ENCODE results near the gene OR2AG2. TPM values are rescaled to one million over a fixed set of nuclear protein-coding genes. Genes with fewer than 3 reads are reported as not detected.
A peak's percentile ranks its signal among the peaks of the same experiment; 100 is the strongest.

OR2AG2 gene
- polyA plus RNA-seq, 4 donors, result 0.07 to 0.09 TPM; not detected in 2

DNA sequence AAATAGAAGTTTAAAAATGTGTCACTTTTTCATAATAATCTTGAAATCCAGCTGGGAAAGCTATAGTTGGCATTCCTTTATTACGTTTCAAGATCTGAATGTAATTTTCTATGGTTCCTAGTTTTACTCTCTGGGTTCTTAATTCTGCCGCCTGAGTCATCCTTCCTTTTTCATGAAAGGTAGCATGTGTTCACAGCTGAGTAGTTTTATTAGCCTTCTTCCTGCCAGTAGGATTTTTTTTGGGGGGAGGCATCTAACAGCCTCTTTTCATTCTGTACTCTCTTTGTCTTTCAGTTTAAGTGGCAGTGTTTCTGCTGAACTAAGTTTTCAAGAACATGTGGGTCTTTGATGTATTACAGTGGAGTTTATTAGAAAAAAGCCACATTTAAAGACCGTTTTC lies 36.5 kb downstream of the OR2AG2 start:
- DNase-seq, result no peak
- no peak for FAIRE-seq
- H3K27ac ChIP-seq (ENCODE audit: low read depth in 1 of 3, low read length in 2 of 3), result peak overlapping the region in 1 of 3 donors; percentile 32
- H3K4me3 ChIP-seq (ENCODE audit: low read depth in 1 of 3, low read length in 3 of 3), result no peak overlapping the region
- no peaks in the 10 kb centered on the region for H3K36me3 ChIP-seq (ENCODE audit: control insufficient read depth in 3 of 3, insufficient read depth in 2 of 3, low read depth in 1 of 3, low read length in 3 of 3)
- peaks cover 0 to 3% (median 0%) of the 10 kb centered on the region in 3 donors for H3K27me3 ChIP-seq (ENCODE audit: control insufficient read depth in 3 of 3, insufficient read depth in 3 of 3, low read length in 3 of 3)
- no peaks in the 10 kb centered on the region for H3K9me3 ChIP-seq (ENCODE audit: control insufficient read depth in 2 of 2, insufficient read depth in 1 of 2, low read depth in 1 of 2, low read length in 1 of 2)
- peaks cover 0 to 3% (median 0%) of the 10 kb centered on the region in 3 donors for H3K4me1 ChIP-seq (ENCODE audit: control insufficient read depth in 3 of 3, insufficient read depth in 2 of 3, low read depth in 1 of 3, low read length in 2 of 3)
- WGBS, 3 donors, result 50 to 59% (median 55%) methylated on average over 3 of the region's 3 CpGs

- H3K4me1 ChIP-seq (ENCODE audit: control insufficient read depth in 3 of 3, insufficient read depth in 2 of 3, low read depth in 1 of 3, low read length in 2 of 3), result peaks cover 0 to 3% (median 0%) of the 10 kb centered on the region in 3 donors
- DNase-seq (no peak), FAIRE-seq (no peak)
- no peak overlapping the region for H3K4me3 ChIP-seq (ENCODE audit: low read depth in 1 of 3, low read length in 3 of 3)
- H3K27me3 ChIP-seq (ENCODE audit: control insufficient read depth in 3 of 3, insufficient read depth in 3 of 3, low read length in 3 of 3), result peaks cover 0 to 3% (median 0%) of the 10 kb centered on the region in 3 donors
- no peak overlapping the region for H3K27ac ChIP-seq (ENCODE audit: low read depth in 1 of 3, low read length in 2 of 3)
- H3K36me3 ChIP-seq (ENCODE audit: control insufficient read depth in 3 of 3, insufficient read depth in 2 of 3, low read depth in 1 of 3, low read length in 3 of 3), result no peaks in the 10 kb centered on the region
- H3K9me3 ChIP-seq (ENCODE audit: control insufficient read depth in 2 of 2, insufficient read depth in 1 of 2, low read depth in 1 of 2, low read length in 1 of 2), result no peaks in the 10 kb centered on the region
- WGBS, 3 donors, result 57 to 70% (median 62%) methylated on average over 3 of the region's 3 CpGs
These were observed 37.2 kb downstream of the OR2AG2 start for GRCh38 chr11:6734616-6735015.

DNA sequence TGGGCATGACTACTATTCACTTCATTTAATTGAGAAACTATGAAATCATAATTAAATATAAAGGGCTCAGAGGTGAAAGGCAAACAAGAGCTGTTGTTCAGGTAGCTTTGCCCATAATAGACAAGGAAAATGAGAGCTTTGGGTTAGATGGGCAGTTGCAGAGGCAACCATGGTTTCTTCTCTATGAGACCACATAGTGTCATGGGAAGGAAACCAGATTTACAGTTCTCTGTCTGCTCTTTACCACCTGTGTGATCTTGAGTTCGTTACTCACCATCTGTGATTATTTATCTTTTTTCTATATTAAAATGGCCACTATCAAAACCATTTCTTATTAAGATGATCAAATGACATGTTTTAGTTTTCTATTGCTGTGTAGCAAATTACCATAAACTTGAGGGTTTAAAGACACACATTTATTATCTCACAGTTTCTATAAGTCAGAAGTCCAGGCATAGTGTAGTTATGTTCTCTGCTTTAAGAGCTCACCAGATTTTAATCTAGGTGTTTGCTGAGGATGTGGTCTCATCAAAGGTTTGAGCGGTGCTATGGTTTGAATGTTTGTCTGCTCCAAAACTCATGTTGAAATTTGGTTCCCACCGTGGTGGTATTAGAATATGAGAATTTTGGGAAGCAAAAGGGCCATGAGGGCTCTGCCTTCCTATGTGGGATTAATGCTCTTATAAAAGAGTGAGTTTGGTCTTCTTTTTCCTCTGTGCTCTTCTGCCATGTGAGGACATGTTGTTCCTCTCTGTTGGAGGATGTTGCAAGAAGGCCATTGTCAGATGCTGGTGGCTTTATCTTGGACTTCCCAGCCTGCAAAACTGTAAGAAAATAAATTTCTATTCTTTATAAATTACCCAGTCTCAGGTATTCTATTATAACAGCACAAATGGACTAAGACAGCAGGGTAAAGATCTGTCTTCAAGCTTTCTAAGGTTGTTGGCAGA lies 38.2 kb downstream of the OR2AG2 start:
- Histone ChIP-seq H3K4me1 (ENCODE audit: control insufficient read depth in 3 of 3, insufficient read depth in 2 of 3, low read depth in 1 of 3, low read length in 2 of 3) (peaks cover 0 to 3% (median 0%) of the 10 kb centered on the region in 3 donors), H3K27ac (ENCODE audit: low read depth in 1 of 3, low read length in 2 of 3) (peak overlapping the region in 1 of 3 donors; percentile 3), H3K36me3 (ENCODE audit: control insufficient read depth in 3 of 3, insufficient read depth in 2 of 3, low read depth in 1 of 3, low read length in 3 of 3) (no peaks in the 10 kb centered on the region), H3K27me3 (ENCODE audit: control insufficient read depth in 3 of 3, insufficient read depth in 3 of 3, low read length in 3 of 3) (peaks cover 0 to 3% (median 0%) of the 10 kb centered on the region in 3 donors), H3K9me3 (ENCODE audit: control insufficient read depth in 2 of 2, insufficient read depth in 1 of 2, low read depth in 1 of 2, low read length in 1 of 2) (no peaks in the 10 kb centered on the region), H3K4me3 (ENCODE audit: low read depth in 1 of 3, low read length in 3 of 3) (no peak overlapping the region)
- 46 to 69% (median 58%) methylated on average over 3 of the region's 3 CpGs for WGBS, 3 donors
- FAIRE-seq (no peak), DNase-seq (no peak)

GRCh38 chr11:6727971-6728760 lies 43.6 kb downstream of the OR2AG2 start:
- no peak overlapping the region for H3K27ac ChIP-seq (ENCODE audit: low read depth in 1 of 3, low read length in 2 of 3)
- 64 to 76% (median 66%) methylated on average over 6 of the region's 6 CpGs for WGBS, 3 donors

GRCh38 chr11:6725386-6725896 lies 46.3 kb downstream of the OR2AG2 start:
- Histone ChIP-seq H3K27ac (ENCODE audit: low read depth in 1 of 3, low read length in 2 of 3) (no peak overlapping the region), H3K4me3 (ENCODE audit: low read depth in 1 of 3, low read length in 3 of 3) (no peak overlapping the region), H3K36me3 (ENCODE audit: control insufficient read depth in 3 of 3, insufficient read depth in 2 of 3, low read depth in 1 of 3, low read length in 3 of 3) (peaks cover 0 to 2% (median 0%) of the 10 kb centered on the region in 3 donors), H3K4me1 (ENCODE audit: control insufficient read depth in 3 of 3, insufficient read depth in 2 of 3, low read depth in 1 of 3, low read length in 2 of 3) (no peaks in the 10 kb centered on the region), H3K27me3 (ENCODE audit: control insufficient read depth in 3 of 3, insufficient read depth in 3 of 3, low read length in 3 of 3) (no peaks in the 10 kb centered on the region), H3K9me3 (ENCODE audit: control insufficient read depth in 2 of 2, insufficient read depth in 1 of 2, low read depth in 1 of 2, low read length in 1 of 2) (no peaks in the 10 kb centered on the region)
- FAIRE-seq (no peak), DNase-seq (no peak)
- 34 to 65% (median 42%) methylated on average over 2 of the region's 2 CpGs for WGBS, 3 donors

More at GRCh38 chr11:6727971-6728760, 43.6 kb downstream of the OR2AG2 start:
- no peak overlapping the region for H3K4me3 ChIP-seq (ENCODE audit: low read depth in 1 of 3, low read length in 3 of 3)
- H3K4me1 ChIP-seq (ENCODE audit: control insufficient read depth in 3 of 3, insufficient read depth in 2 of 3, low read depth in 1 of 3, low read length in 2 of 3), result no peaks in the 10 kb centered on the region
- FAIRE-seq (no peak), DNase-seq (no peak)
- no peaks in the 10 kb centered on the region for H3K36me3 ChIP-seq (ENCODE audit: control insufficient read depth in 3 of 3, insufficient read depth in 2 of 3, low read depth in 1 of 3, low read length in 3 of 3)
- no peaks in the 10 kb centered on the region for H3K27me3 ChIP-seq (ENCODE audit: control insufficient read depth in 3 of 3, insufficient read depth in 3 of 3, low read length in 3 of 3)
- H3K9me3 ChIP-seq (ENCODE audit: control insufficient read depth in 2 of 2, insufficient read depth in 1 of 2, low read depth in 1 of 2, low read length in 1 of 2), result no peaks in the 10 kb centered on the region

DNA sequence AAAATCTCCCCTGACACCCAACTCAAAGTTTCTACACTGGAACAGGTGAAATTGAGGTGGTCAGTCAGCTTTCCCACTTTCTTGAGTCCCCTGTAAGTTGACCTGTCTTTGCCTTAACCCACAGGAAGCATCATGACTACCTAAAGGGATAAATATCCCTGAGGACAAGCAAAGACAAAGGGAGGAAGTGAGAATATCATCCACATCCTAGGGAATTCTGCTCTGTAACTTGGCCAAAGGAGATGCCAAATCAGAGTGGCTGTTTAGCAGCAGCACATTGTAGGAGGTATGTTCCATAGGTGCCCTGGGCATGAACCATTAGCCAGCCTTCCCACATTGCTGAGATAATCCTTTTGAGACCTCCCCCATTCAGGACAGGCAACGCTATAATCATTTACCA lies 47.8 kb downstream of the OR2AG2 start:
- H3K36me3 ChIP-seq (ENCODE audit: control insufficient read depth in 3 of 3, insufficient read depth in 2 of 3, low read depth in 1 of 3, low read length in 3 of 3), result peaks cover 0 to 2% (median 0%) of the 10 kb centered on the region in 3 donors
- no peaks in the 10 kb centered on the region for H3K27me3 ChIP-seq (ENCODE audit: control insufficient read depth in 3 of 3, insufficient read depth in 3 of 3, low read length in 3 of 3)
- H3K4me1 ChIP-seq (ENCODE audit: control insufficient read depth in 3 of 3, insufficient read depth in 2 of 3, low read depth in 1 of 3, low read length in 2 of 3), result no peaks in the 10 kb centered on the region
- no peak overlapping the region for H3K27ac ChIP-seq (ENCODE audit: low read depth in 1 of 3, low read length in 2 of 3)
- H3K4me3 ChIP-seq (ENCODE audit: low read depth in 1 of 3, low read length in 3 of 3), result no peak overlapping the region
- no peaks in the 10 kb centered on the region for H3K9me3 ChIP-seq (ENCODE audit: control insufficient read depth in 2 of 2, insufficient read depth in 1 of 2, low read depth in 1 of 2, low read length in 1 of 2)
- 60 to 81% (median 74%) methylated on average over 1 of the region's 1 CpG for WGBS, 3 donors
- FAIRE-seq, result no peak
- no peak for DNase-seq

DNA sequence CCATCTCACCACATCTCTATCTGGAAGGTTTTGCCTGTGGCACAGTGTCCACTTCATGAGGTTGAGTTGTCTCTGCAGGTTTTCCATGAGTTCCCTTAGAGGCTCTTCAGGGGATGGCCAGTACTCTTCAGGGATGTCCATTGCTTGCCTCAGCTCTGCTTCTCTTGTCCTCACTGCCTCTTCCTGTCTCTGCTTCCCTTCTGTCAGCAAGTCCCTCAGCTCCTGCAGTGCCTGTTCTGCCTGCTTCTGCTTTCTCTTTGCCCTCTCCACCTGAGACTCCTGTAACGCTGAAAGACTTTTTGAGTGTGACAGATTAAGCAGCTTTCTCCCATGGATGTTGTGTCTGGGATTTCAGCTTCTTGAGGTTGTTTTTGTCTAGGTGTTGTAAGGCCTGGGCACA lies 50.4 kb downstream of the OR2AG2 start:
- no peak for FAIRE-seq
- no peaks in the 10 kb centered on the region for H3K27me3 ChIP-seq (ENCODE audit: control insufficient read depth in 3 of 3, insufficient read depth in 3 of 3, low read length in 3 of 3)
- peaks cover 0 to 2% (median 0%) of the 10 kb centered on the region in 3 donors for H3K36me3 ChIP-seq (ENCODE audit: control insufficient read depth in 3 of 3, insufficient read depth in 2 of 3, low read depth in 1 of 3, low read length in 3 of 3)
- no peaks in the 10 kb centered on the region for H3K9me3 ChIP-seq (ENCODE audit: control insufficient read depth in 2 of 2, insufficient read depth in 1 of 2, low read depth in 1 of 2, low read length in 1 of 2)
- no peaks in the 10 kb centered on the region for H3K4me1 ChIP-seq (ENCODE audit: control insufficient read depth in 3 of 3, insufficient read depth in 2 of 3, low read depth in 1 of 3, low read length in 2 of 3)
- no peak overlapping the region for H3K27ac ChIP-seq (ENCODE audit: low read depth in 1 of 3, low read length in 2 of 3)
- no peak overlapping the region for H3K4me3 ChIP-seq (ENCODE audit: low read depth in 1 of 3, low read length in 3 of 3)
- 86 to 95% (median 89%) methylated on average over 1 of the region's 1 CpG for WGBS, 3 donors
- DNase-seq, result no peak

DNA sequence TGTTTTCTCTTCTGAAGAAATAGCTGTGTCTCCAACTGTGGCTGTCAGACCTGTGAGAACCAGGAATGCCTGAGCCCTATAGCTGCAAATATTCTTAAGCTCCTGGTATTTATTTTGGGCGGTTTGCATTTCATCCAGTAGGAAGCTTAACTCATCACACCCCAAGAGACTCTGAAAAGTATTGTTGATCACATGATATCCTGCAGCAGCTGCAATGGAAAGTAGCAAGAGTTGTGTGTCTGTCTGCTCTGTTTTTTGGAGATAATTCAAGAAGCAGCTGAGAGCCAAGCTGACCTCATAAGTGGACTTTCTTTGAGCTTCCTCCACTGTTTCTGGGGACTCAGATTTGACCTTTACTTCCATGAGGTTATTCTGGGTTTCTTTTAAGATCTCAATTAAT lies 52.2 kb downstream of the OR2AG2 start:
- Histone ChIP-seq H3K4me3 (ENCODE audit: low read depth in 1 of 3, low read length in 3 of 3) (no peak overlapping the region), H3K9me3 (ENCODE audit: control insufficient read depth in 2 of 2, insufficient read depth in 1 of 2, low read depth in 1 of 2, low read length in 1 of 2) (no peaks in the 10 kb centered on the region), H3K36me3 (ENCODE audit: control insufficient read depth in 3 of 3, insufficient read depth in 2 of 3, low read depth in 1 of 3, low read length in 3 of 3) (peaks cover 0 to 2% (median 0%) of the 10 kb centered on the region in 3 donors), H3K27me3 (ENCODE audit: control insufficient read depth in 3 of 3, insufficient read depth in 3 of 3, low read length in 3 of 3) (no peaks in the 10 kb centered on the region), H3K27ac (ENCODE audit: low read depth in 1 of 3, low read length in 2 of 3) (no peak overlapping the region), H3K4me1 (ENCODE audit: control insufficient read depth in 3 of 3, insufficient read depth in 2 of 3, low read depth in 1 of 3, low read length in 2 of 3) (no peaks in the 10 kb centered on the region)
- DNase-seq, result no peak
- 36 to 58% (median 52%) methylated on average over 1 of the region's 1 CpG for WGBS, 3 donors
- FAIRE-seq, result no peak
